ENCODE results near the gene ECE1. TPM values are rescaled to one million over a fixed set of nuclear protein-coding genes. Genes with fewer than 3 reads are reported as not detected.

ECE1 gene
- total RNA-seq, 1 donor from 2014 or later = 131 TPM

- DNase-seq (ENCODE audit: low spot score) = peak; percentile 91
Observed at GRCh38 chr1:21255284-21255942, 34.9 kb downstream of the ECE1 start.

GRCh38 chr1:21254335-21254951 is 35.8 kb downstream of the ECE1 start:
- no peak for DNase-seq (ENCODE audit: low spot score)

- DNase-seq (ENCODE audit: low spot score) = no peak
Observed at GRCh38 chr1:21251773-21252471, 38.3 kb downstream of the ECE1 start.

GRCh38 chr1:21249940-21250493 is 40.2 kb downstream of the ECE1 start:
- no peak for DNase-seq (ENCODE audit: low spot score)

GRCh38 chr1:21247892-21248715 is 42.2 kb downstream of the ECE1 start:
- no peak for DNase-seq (ENCODE audit: low spot score)

GRCh38 chr1:21246905-21247642 is 43.2 kb downstream of the ECE1 start:
- no peak for DNase-seq (ENCODE audit: low spot score)

GRCh38 chr1:21245688-21246229 is 44.5 kb downstream of the ECE1 start:
- no peak for DNase-seq (ENCODE audit: low spot score)

GRCh38 chr1:21244986-21245687 is 45.1 kb downstream of the ECE1 start:
- DNase-seq (ENCODE audit: low spot score) = no peak

GRCh38 chr1:21244154-21244553 is 46.1 kb downstream of the ECE1 start:
- DNase-seq (ENCODE audit: low spot score) = no peak

- DNase-seq (ENCODE audit: low spot score) = no peak
Observed at GRCh38 chr1:21242846-21243245, 47.4 kb downstream of the ECE1 start.

- DNase-seq (ENCODE audit: low spot score) = no peak
Observed at GRCh38 chr1:21241771-21242581, 48.3 kb downstream of the ECE1 start.

GRCh38 chr1:21240706-21241105 is 49.6 kb downstream of the ECE1 start:
- no peak for DNase-seq (ENCODE audit: low spot score)

- DNase-seq (ENCODE audit: low spot score) = no peak
Observed at GRCh38 chr1:21239221-21239620, 51.0 kb downstream of the ECE1 start.

GRCh38 chr1:21238141-21238800 is 52.0 kb downstream of the ECE1 start:
- no peak for DNase-seq (ENCODE audit: low spot score)

- no peak for DNase-seq (ENCODE audit: low spot score)
Observed at GRCh38 chr1:21237446-21238088, 52.7 kb downstream of the ECE1 start.

GRCh38 chr1:21236178-21236577 is 54.1 kb downstream of the ECE1 start:
- DNase-seq (ENCODE audit: low spot score) = no peak

GRCh38 chr1:21234779-21235178 is 55.5 kb downstream of the ECE1 start:
- no peak for DNase-seq (ENCODE audit: low spot score)

- DNase-seq (ENCODE audit: low spot score) = no peak
Observed at GRCh38 chr1:21233490-21233889, 56.8 kb downstream of the ECE1 start.
